HUES6 (cell line): Measurements from ENCODE around the gene DR1.
"Not testable (repeated sequence)": the region's sequence is repeated elsewhere in the genome, so short reads cannot be mapped to it uniquely, and the experiment has no call there.

Experiments used
- H3K27ac ChIP-seq: 2 replicates; pipeline ENCODE4 v1.7.0; 2013; ENCODE audit warnings: low read depth, mild to moderate bottlenecking, low read length, inconsistent platforms
- H3K27me3 ChIP-seq: 2 replicates; pipeline ENCODE4 v1.6.1; 2013; ENCODE audit warnings: low read length; ENCODE audit not compliant: control insufficient read depth, insufficient read depth
- H3K36me3 ChIP-seq: 2 replicates; pipeline ENCODE4 v1.6.1; 2013; ENCODE audit warnings: low read length; ENCODE audit not compliant: control insufficient read depth, insufficient read depth
- H3K4me1 ChIP-seq: 2 replicates; pipeline ENCODE4 v1.6.1; 2013; ENCODE audit warnings: low read length; ENCODE audit not compliant: control insufficient read depth, insufficient read depth
- H3K4me3 ChIP-seq: 2 replicates; pipeline ENCODE4 v1.5.1; 2013; ENCODE audit warnings: low read depth, low read length
- H3K9ac ChIP-seq: one replicate; pipeline ENCODE4 v1.6.1; 2013; ENCODE audit warnings: mild to moderate bottlenecking, low read length
- H3K9me3 ChIP-seq: 2 replicates; pipeline ENCODE4 v1.6.1; 2013; ENCODE audit warnings: low read depth, low read length; ENCODE audit not compliant: control insufficient read depth, insufficient read depth

DR1 gene

DNA sequence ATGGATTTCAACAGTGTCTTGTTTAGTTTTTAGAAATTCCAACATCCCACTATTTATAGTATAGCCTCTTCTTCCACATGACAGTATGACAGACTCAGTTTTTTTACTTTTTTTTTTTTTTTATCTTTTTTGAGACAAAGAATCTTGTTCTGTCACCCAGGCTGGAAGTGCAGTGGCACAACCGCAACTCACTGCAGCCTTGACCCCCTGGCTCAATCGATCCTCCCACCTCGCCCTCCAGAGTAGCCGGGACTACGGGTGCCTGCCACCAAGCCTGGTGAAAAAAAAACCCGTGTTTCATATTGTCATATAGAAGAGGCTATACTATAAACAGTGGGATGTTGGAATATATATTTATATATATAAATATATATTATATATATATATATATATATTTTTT lies 1.2 kb upstream of the DR1 start:
- no peak overlapping the region for H3K4me3 ChIP-seq
- no peaks in the 10 kb centered on the region for H3K27me3 ChIP-seq
- H3K27ac ChIP-seq, result no peak overlapping the region

DNA sequence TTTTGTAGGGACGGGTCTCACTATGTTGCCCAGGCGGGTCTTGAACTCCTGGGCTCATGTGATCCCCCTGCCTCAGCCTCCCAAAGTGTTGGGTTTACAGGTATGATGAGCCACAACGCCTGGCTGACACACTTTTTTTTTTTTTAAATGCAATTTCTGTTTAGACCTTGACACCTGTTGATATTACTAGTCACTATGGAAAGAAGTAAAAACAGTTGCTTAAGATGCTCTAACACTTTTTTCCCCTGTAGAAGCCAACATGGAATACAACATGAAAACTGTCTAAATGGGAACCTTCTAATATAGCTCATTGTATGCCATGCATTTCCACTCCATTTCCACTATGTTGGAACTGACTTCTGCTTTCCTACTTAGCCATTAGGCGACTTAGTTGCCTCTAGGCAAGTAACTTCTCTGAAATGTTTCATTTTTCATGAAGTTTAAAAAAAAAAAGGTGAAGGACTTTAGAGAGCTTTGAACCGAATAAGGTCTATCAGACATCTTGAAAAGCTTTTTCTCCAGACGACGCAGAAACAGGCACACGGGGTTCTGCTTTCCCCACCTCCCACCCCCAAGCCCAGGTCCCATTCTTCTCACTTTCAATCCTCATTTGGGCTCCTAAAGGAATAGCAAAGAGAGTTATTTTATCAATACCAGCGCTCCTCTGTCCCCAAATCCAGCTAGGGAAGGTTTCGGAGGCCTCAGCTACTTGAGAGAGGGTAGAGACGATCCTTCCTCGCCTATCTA lies 648 bp upstream of the DR1 start:
- Histone ChIP-seq H3K9ac (peak overlapping the region; percentile 97), H3K27me3 (no peaks in the 10 kb centered on the region), H3K36me3 (peaks cover 1% of the 10 kb centered on the region; the same call in 1 of the 2 replicates), H3K4me3 (peak overlapping the region; percentile 93), H3K9me3 (no peaks in the 10 kb centered on the region), H3K27ac (peak overlapping the region; percentile 95), H3K4me1 (peaks cover 21% of the 10 kb centered on the region)

More for the DNA sequence above, 1.2 kb upstream of the DR1 start:
- Histone ChIP-seq H3K9me3 (no peaks in the 10 kb centered on the region), H3K9ac (no peak overlapping the region), H3K36me3 (no peaks in the 10 kb centered on the region), H3K4me1 (peaks cover 20% of the 10 kb centered on the region)

DNA sequence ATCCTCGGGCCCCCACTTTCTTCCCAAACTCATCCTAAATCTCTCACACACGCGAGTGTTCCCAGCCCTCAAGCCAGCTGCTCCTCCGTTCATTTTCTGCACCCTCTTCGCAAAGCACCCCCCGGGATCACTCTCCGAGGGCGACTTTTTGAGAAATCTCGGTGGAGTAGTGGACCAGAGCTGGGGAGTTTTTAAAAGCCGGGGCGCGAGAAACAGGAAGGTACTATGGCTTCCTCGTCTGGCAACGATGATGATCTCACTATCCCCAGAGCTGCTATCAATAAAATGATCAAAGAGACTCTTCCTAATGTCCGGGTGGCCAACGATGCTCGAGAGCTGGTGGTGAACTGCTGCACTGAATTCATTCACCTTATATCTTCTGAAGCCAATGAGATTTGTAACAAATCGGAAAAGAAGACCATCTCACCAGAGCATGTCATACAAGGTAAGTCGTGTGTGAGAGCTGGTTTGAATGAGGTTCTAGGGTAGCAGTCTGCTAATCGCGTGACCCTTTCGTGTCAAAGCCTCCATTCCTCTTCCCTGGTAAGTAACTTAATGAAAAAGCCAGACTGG lies 800 bp downstream of the DR1 start:
- Histone ChIP-seq H3K27ac (peak overlapping the region; percentile 95), H3K9ac (peak overlapping the region; percentile 97), H3K4me3 (peak overlapping the region; percentile 93), H3K4me1 (peaks cover 16% of the 10 kb centered on the region), H3K9me3 (no peaks in the 10 kb centered on the region), H3K27me3 (no peaks in the 10 kb centered on the region), H3K36me3 (peaks cover 5% of the 10 kb centered on the region; the same call in 1 of the 2 replicates)

DNA sequence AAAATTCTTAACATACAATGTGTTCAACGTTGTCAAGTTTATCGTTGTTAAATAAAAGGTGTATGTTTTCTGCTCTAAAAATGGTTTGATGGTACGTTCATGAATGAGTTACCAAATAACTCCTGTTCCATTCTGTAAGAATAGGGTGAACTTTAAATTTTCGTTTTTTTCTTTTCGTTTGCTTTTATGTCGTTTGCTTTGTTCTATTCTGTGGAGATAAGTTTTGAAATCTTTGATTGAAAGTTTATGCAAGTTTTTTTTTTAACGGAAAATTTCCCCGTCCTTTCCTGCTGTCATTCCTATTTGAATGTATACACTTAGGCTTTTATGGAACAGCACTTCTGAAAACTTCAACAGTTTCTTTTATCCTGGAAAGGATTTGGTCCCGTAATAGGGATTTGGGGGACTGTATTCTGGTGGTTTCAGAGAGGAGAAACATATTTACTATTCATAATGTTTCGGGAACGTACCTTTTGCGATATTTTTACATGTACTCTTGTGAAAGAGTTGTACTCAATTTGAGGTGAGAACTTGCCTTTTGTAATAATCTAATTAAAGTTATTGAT lies 1.7 kb downstream of the DR1 start:
- Histone ChIP-seq H3K4me3 (peak overlapping the region; percentile 93), H3K27ac (no peak overlapping the region), H3K36me3 (peaks cover 5% of the 10 kb centered on the region; the same call in 1 of the 2 replicates)

DNA sequence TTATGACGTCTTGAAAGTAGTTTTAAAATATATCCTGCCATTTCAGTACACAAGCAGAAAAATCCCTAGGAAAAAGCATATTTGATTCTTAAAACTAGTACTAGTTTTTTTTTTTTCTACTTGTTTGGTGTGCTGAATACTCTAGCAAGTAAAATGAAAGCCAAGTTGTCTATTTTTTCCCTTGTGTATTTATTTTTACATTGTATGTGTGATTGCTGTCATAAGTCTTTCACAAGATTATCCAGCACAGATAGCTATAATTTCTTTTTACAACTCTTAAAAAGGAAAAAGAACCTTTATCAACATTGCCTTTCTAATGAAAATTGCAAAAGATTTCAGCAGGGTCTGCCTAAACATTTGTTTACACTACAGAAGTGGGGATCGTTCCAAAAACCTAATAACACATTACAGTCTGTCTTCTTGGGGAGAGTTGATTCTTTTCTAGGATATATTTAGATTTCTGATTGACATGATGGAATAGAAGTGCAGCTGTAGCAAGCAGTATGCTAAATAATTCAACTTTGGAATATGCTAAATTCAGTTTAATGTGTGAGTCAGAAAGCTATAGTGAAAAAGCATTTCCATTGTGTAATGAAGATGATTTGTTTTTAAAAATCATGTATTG lies 2.5 kb downstream of the DR1 start:
- Histone ChIP-seq H3K9ac (no peak overlapping the region), H3K27me3 (no peaks in the 10 kb centered on the region), H3K36me3 (peaks cover 11% of the 10 kb centered on the region), H3K9me3 (no peaks in the 10 kb centered on the region), H3K4me3 (peak overlapping the region; percentile 93), H3K27ac (no peak overlapping the region), H3K4me1 (peaks cover 15% of the 10 kb centered on the region)

More for the DNA sequence above, 1.7 kb downstream of the DR1 start:
- no peaks in the 10 kb centered on the region for H3K27me3 ChIP-seq
- H3K9me3 ChIP-seq, result no peaks in the 10 kb centered on the region
- H3K9ac ChIP-seq, result peak overlapping the region; percentile 97
- H3K4me1 ChIP-seq, result peaks cover 15% of the 10 kb centered on the region

DNA sequence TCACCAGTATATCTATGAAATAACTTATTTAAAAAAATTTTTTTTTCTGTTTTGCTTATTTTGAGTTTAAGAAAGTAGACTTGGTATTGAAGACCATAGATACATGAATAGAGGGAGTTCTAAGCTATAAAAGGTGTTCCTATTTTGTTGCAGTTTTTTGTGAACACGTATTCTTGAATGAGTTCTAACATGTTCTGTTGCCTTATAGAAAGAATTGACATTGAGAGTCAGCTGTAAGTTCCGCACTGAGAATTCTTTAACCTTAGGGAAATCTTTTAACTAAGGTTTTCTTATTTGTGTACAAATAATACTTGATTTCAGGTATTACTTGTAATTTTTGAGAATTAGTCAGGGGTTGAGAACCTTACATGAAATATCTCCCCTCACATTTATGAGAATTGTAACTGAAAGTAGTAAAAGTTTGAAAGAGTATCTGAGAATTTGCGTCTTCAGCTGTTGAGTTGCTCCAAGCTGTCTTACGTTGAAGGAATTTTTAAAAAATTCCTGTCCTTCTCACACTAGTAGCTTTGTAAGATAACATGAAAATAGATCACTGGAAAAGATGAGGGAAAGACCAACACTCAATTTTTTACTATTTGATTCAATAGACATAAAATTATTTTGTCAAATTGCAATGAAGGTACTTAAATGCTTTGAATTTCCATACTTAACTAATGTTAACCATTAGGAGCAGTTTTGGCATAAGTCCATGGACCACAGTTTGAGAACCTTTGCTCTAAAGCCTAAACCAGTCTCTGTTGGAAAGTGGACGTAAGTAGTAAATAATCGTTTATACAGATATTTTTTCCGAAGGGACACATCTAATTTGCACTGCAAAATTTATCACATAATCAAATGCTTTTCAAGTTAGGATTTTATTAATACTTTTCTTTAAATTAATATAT lies 3.8 kb downstream of the DR1 start:
- no peaks in the 10 kb centered on the region for H3K9me3 ChIP-seq
- H3K4me1 ChIP-seq, result peaks cover 15% of the 10 kb centered on the region
- peak overlapping the region; percentile 93 for H3K4me3 ChIP-seq
- no peak overlapping the region for H3K9ac ChIP-seq
- H3K27me3 ChIP-seq, result no peaks in the 10 kb centered on the region
- peaks cover 22% of the 10 kb centered on the region for H3K36me3 ChIP-seq
- no peak overlapping the region for H3K27ac ChIP-seq

DNA sequence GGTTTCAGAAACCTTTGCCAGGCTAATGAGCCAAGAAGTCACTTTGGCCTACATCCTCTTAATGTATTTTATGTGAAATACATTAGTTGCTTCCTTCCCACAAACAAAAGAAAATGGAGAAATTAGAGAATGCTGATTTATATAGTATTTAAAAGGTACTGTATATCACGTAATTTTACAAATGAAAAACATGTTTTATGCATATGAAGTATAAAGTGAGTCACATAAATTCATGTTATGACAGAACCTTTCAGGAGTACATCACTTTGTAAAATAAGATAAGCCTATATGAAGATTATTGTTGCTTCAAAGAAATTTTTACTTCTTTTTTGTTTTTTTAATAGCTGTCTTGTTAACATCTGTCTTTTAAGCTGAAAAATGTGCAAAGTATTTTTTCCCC lies 4.6 kb downstream of the DR1 start:
- Histone ChIP-seq H3K27me3 (no peaks in the 10 kb centered on the region), H3K4me1 (peaks cover 15% of the 10 kb centered on the region), H3K36me3 (peaks cover 30% of the 10 kb centered on the region), H3K4me3 (no peak overlapping the region), H3K9ac (no peak overlapping the region), H3K27ac (no peak overlapping the region), H3K9me3 (no peaks in the 10 kb centered on the region)

DNA sequence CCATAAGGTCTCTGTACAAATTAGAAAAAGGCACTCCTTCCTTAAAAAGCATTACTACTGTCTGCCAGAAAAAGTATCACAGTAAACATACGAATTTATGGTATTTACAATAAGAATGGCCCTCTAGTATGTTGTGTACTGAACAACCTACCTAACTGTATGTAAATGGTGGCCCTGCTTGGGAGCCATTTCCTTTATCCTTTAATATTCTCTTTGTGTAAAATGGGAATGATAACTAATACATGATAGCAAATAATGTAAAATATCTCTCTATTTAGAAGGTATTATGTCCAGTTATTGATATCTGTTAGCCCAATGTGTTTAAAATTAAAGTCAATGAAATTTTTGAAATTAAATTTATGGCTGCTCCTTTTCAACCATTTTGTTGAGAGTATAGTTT lies 5.2 kb downstream of the DR1 start:
- H3K36me3 ChIP-seq, result peaks cover 36% of the 10 kb centered on the region
- H3K4me1 ChIP-seq, result peaks cover 15% of the 10 kb centered on the region
- H3K27ac ChIP-seq, result no peak overlapping the region
- H3K4me3 ChIP-seq, result no peak overlapping the region
- H3K9ac ChIP-seq, result no peak overlapping the region
- H3K27me3 ChIP-seq, result no peaks in the 10 kb centered on the region
- no peaks in the 10 kb centered on the region for H3K9me3 ChIP-seq

DNA sequence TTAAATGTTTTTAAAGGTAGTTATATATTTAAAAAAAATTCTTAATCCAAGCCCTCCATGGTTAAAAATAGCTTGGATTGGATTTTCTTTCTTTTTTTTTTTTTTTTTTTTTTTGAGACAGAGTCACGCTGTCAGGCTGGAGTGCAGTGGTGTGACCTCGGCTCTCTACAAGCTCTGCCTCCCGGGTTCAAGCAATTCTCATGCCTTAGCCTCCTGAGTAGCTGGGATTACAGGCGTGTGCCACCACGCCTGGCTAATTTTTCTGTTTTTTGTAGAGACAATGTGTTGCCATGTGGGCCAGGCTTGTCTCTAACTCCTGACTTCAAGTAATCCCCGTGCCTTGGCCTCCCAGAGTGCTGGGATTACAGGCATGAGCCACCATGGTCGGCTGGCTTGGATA lies 5.6 kb downstream of the DR1 start:
- Histone ChIP-seq H3K36me3 (peaks cover 40% of the 10 kb centered on the region), H3K4me1 (peaks cover 15% of the 10 kb centered on the region)
- not testable (repeated sequence) for H3K27ac ChIP-seq, H3K9ac ChIP-seq, H3K27me3 ChIP-seq, H3K9me3 ChIP-seq, H3K4me3 ChIP-seq

DNA sequence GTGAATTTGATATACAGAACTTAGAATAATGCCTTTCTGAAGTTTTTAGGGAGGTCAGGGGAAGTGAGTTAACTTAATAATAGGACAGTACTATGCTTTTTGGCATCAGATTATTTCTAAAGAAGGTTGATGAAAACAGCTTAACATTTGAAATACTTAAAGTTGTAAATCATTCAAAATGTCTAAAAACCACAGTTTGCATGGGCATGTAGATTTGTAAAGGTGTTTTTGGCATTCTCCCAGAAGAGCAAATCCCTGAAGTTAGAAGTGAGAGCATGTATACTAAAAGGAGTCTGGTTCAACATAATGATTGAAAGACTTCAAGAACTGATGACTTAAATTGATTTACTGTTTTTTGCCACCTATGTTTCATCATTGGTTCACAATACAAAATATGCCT lies 6.7 kb downstream of the DR1 start:
- Histone ChIP-seq H3K27me3 (no peaks in the 10 kb centered on the region), H3K9ac (no peak overlapping the region), H3K27ac (no peak overlapping the region), H3K36me3 (peaks cover 48% of the 10 kb centered on the region), H3K4me1 (peaks cover 15% of the 10 kb centered on the region), H3K4me3 (no peak overlapping the region), H3K9me3 (no peaks in the 10 kb centered on the region)
